Measurements from ENCODE around the gene CPLX1.

Gene CPLX1

GRCh38 chr4:792626-793092 lies 33.3 kb downstream of the CPLX1 start:
- Histone ChIP-seq H3K9me3 (ENCODE audit: control insufficient read depth, low read depth, low read length) (no peaks in the 10 kb centered on the region), H3K36me3 (ENCODE audit: control insufficient read depth, low read depth, low read length) (no peaks in the 10 kb centered on the region), H3K27ac (ENCODE audit: low read length) (no peak overlapping the region), H3K4me1 (ENCODE audit: control insufficient read depth, low read depth, low read length) (peaks cover 3% of the 10 kb centered on the region), H3K4me3 (ENCODE audit: low read length) (no peak overlapping the region), H3K27me3 (ENCODE audit: control insufficient read depth, insufficient read depth, low read length) (peaks cover 66% of the 10 kb centered on the region), H3K9ac (ENCODE audit: low read length) (no peak overlapping the region)

GRCh38 chr4:791898-792625 lies 33.9 kb downstream of the CPLX1 start:
- Histone ChIP-seq H3K4me1 (ENCODE audit: control insufficient read depth, low read depth, low read length) (peaks cover 3% of the 10 kb centered on the region), H3K4me3 (ENCODE audit: low read length) (no peak overlapping the region)

GRCh38 chr4:791252-791897 lies 34.6 kb downstream of the CPLX1 start:
- H3K4me3 ChIP-seq (ENCODE audit: low read length) = no peak overlapping the region
- no peak overlapping the region for H3K9ac ChIP-seq (ENCODE audit: low read length)
- no peak overlapping the region for H3K27ac ChIP-seq (ENCODE audit: low read length)
- peaks cover 3% of the 10 kb centered on the region for H3K4me1 ChIP-seq (ENCODE audit: control insufficient read depth, low read depth, low read length)
- peaks cover 69% of the 10 kb centered on the region for H3K27me3 ChIP-seq (ENCODE audit: control insufficient read depth, insufficient read depth, low read length)
- H3K9me3 ChIP-seq (ENCODE audit: control insufficient read depth, low read depth, low read length) = no peaks in the 10 kb centered on the region
- H3K36me3 ChIP-seq (ENCODE audit: control insufficient read depth, low read depth, low read length) = no peaks in the 10 kb centered on the region

More at GRCh38 chr4:791898-792625, 33.9 kb downstream of the CPLX1 start:
- Histone ChIP-seq H3K27ac (ENCODE audit: low read length) (no peak overlapping the region), H3K9ac (ENCODE audit: low read length) (no peak overlapping the region), H3K9me3 (ENCODE audit: control insufficient read depth, low read depth, low read length) (no peaks in the 10 kb centered on the region), H3K27me3 (ENCODE audit: control insufficient read depth, insufficient read depth, low read length) (peaks cover 69% of the 10 kb centered on the region), H3K36me3 (ENCODE audit: control insufficient read depth, low read depth, low read length) (no peaks in the 10 kb centered on the region)

GRCh38 chr4:790466-790820 lies 35.5 kb downstream of the CPLX1 start:
- H3K9me3 ChIP-seq (ENCODE audit: control insufficient read depth, low read depth, low read length) = no peaks in the 10 kb centered on the region
- H3K27me3 ChIP-seq (ENCODE audit: control insufficient read depth, insufficient read depth, low read length) = peaks cover 69% of the 10 kb centered on the region
- H3K9ac ChIP-seq (ENCODE audit: low read length) = no peak overlapping the region
- peaks cover 4% of the 10 kb centered on the region for H3K4me1 ChIP-seq (ENCODE audit: control insufficient read depth, low read depth, low read length)
- H3K27ac ChIP-seq (ENCODE audit: low read length) = no peak overlapping the region
- H3K36me3 ChIP-seq (ENCODE audit: control insufficient read depth, low read depth, low read length) = no peaks in the 10 kb centered on the region
- H3K4me3 ChIP-seq (ENCODE audit: low read length) = no peak overlapping the region

GRCh38 chr4:789571-790465 lies 36.1 kb downstream of the CPLX1 start:
- H3K27ac ChIP-seq (ENCODE audit: low read length) = no peak overlapping the region
- H3K4me1 ChIP-seq (ENCODE audit: control insufficient read depth, low read depth, low read length) = peaks cover 10% of the 10 kb centered on the region
- no peaks in the 10 kb centered on the region for H3K9me3 ChIP-seq (ENCODE audit: control insufficient read depth, low read depth, low read length)
- H3K36me3 ChIP-seq (ENCODE audit: control insufficient read depth, low read depth, low read length) = no peaks in the 10 kb centered on the region
- H3K4me3 ChIP-seq (ENCODE audit: low read length) = no peak overlapping the region
- no peak overlapping the region for H3K9ac ChIP-seq (ENCODE audit: low read length)
- peaks cover 69% of the 10 kb centered on the region for H3K27me3 ChIP-seq (ENCODE audit: control insufficient read depth, insufficient read depth, low read length)

GRCh38 chr4:788636-789297 lies 37.2 kb downstream of the CPLX1 start:
- H3K27ac ChIP-seq (ENCODE audit: low read length) = no peak overlapping the region
- H3K4me1 ChIP-seq (ENCODE audit: control insufficient read depth, low read depth, low read length) = peaks cover 12% of the 10 kb centered on the region
- no peak overlapping the region for H3K4me3 ChIP-seq (ENCODE audit: low read length)
- no peaks in the 10 kb centered on the region for H3K9me3 ChIP-seq (ENCODE audit: control insufficient read depth, low read depth, low read length)
- H3K36me3 ChIP-seq (ENCODE audit: control insufficient read depth, low read depth, low read length) = no peaks in the 10 kb centered on the region
- peaks cover 69% of the 10 kb centered on the region for H3K27me3 ChIP-seq (ENCODE audit: control insufficient read depth, insufficient read depth, low read length)
- H3K9ac ChIP-seq (ENCODE audit: low read length) = no peak overlapping the region

GRCh38 chr4:788006-788635 lies 37.8 kb downstream of the CPLX1 start:
- Histone ChIP-seq H3K9me3 (ENCODE audit: control insufficient read depth, low read depth, low read length) (no peaks in the 10 kb centered on the region), H3K27me3 (ENCODE audit: control insufficient read depth, insufficient read depth, low read length) (peaks cover 69% of the 10 kb centered on the region), H3K9ac (ENCODE audit: low read length) (no peak overlapping the region), H3K36me3 (ENCODE audit: control insufficient read depth, low read depth, low read length) (no peaks in the 10 kb centered on the region), H3K4me1 (ENCODE audit: control insufficient read depth, low read depth, low read length) (peaks cover 12% of the 10 kb centered on the region), H3K27ac (ENCODE audit: low read length) (no peak overlapping the region), H3K4me3 (ENCODE audit: low read length) (no peak overlapping the region)

- Histone ChIP-seq H3K36me3 (ENCODE audit: control insufficient read depth, low read depth, low read length) (no peaks in the 10 kb centered on the region), H3K9ac (ENCODE audit: low read length) (no peak overlapping the region), H3K4me3 (ENCODE audit: low read length) (no peak overlapping the region), H3K27me3 (ENCODE audit: control insufficient read depth, insufficient read depth, low read length) (peaks cover 69% of the 10 kb centered on the region), H3K27ac (ENCODE audit: low read length) (no peak overlapping the region), H3K9me3 (ENCODE audit: control insufficient read depth, low read depth, low read length) (no peaks in the 10 kb centered on the region), H3K4me1 (ENCODE audit: control insufficient read depth, low read depth, low read length) (peaks cover 12% of the 10 kb centered on the region)
These were observed 38.4 kb downstream of the CPLX1 start for GRCh38 chr4:787561-787981.

GRCh38 chr4:786861-787300 lies 39.0 kb downstream of the CPLX1 start:
- Histone ChIP-seq H3K4me3 (ENCODE audit: low read length) (no peak overlapping the region), H3K27ac (ENCODE audit: low read length) (no peak overlapping the region), H3K9me3 (ENCODE audit: control insufficient read depth, low read depth, low read length) (no peaks in the 10 kb centered on the region), H3K36me3 (ENCODE audit: control insufficient read depth, low read depth, low read length) (no peaks in the 10 kb centered on the region), H3K27me3 (ENCODE audit: control insufficient read depth, insufficient read depth, low read length) (peaks cover 72% of the 10 kb centered on the region), H3K9ac (ENCODE audit: low read length) (no peak overlapping the region), H3K4me1 (ENCODE audit: control insufficient read depth, low read depth, low read length) (peaks cover 17% of the 10 kb centered on the region)

- Histone ChIP-seq H3K4me1 (ENCODE audit: control insufficient read depth, low read depth, low read length) (peaks cover 17% of the 10 kb centered on the region), H3K9ac (ENCODE audit: low read length) (no peak overlapping the region), H3K4me3 (ENCODE audit: low read length) (no peak overlapping the region), H3K9me3 (ENCODE audit: control insufficient read depth, low read depth, low read length) (no peaks in the 10 kb centered on the region), H3K36me3 (ENCODE audit: control insufficient read depth, low read depth, low read length) (no peaks in the 10 kb centered on the region), H3K27me3 (ENCODE audit: control insufficient read depth, insufficient read depth, low read length) (peaks cover 72% of the 10 kb centered on the region), H3K27ac (ENCODE audit: low read length) (no peak overlapping the region)
These were observed 39.7 kb downstream of the CPLX1 start for GRCh38 chr4:786074-786741.
